ENCODE data around the gene GSTT2.
"Not testable (repeated sequence)": the region's sequence is repeated elsewhere in the genome, so short reads cannot be mapped to it uniquely, and the experiment has no call there.

GRCh38 chr22:23974345-23974744 is 5.6 kb upstream of the GSTT2 start, which contains the start of gene DDT:
- not testable (repeated sequence) for TF ChIP-seq ZNF274 (IDR thresholded peaks at IDR 0.05; ENCODE audit: low read depth, low read length); SUZ12 (IDR thresholded peaks at IDR 0.05; ENCODE audit: extremely low read depth, insufficient read depth, insufficient read length); YY1 (IDR thresholded peaks at IDR 0.05; ENCODE audit: insufficient read depth, insufficient read length)

Measured in NT2/D1 (cell line).